GM19239 (cell line): ENCODE data around the gene DPEP2.
"Not testable (repeated sequence)": the region's sequence is repeated elsewhere in the genome, so short reads cannot be mapped to it uniquely, and the experiment has no call there.

ENCODE experiments used
- DNase-seq: peaks from one replicate; pipeline ENCODE4 v3.0.0; 2011; ENCODE audit warnings: low spot score; ENCODE audit not compliant: insufficient read length
- FAIRE-seq: peaks from 2 replicates; lab custom pipeline; 2011; peaks lifted over from hg19 to GRCh38; lab: Jason Lieb, UNC

Gene DPEP2

DNA sequence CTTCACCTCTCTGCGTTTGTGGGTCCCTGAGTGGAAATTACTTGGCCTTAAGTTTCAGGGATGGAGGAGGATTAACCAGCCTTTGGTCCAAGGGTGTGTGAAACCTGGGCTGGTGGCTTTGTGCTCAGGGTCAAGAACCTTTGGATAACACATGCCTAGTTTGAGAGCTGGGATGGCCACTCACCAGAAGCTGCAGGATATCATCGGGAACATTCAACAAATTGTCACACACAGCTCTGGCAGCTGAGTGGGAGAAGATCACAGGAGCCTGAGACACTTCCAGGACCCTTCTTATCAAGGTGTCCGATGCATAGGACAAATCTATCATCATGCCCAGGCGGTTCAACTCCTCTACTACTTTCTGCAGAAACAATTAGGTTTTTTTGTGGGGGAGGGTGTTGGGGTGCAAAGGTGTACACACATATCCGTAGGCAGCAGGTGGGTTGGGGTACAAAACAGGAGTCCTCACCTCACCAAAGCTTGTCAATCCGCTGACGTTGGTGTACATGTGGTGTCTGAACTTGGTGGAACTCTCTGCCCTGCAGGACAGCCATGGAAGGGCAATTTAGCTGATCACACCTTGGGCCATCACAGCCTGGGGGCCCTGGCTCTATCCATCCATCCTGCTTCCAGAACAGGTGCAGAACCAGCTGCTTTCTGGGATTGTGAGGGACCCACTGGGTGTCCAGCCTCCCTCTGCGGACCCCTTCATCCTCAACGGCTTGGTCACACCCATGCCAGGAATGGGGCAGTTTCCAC, 21.6 kb downstream of the DPEP2 start:
- FAIRE-seq = no peak

DNA sequence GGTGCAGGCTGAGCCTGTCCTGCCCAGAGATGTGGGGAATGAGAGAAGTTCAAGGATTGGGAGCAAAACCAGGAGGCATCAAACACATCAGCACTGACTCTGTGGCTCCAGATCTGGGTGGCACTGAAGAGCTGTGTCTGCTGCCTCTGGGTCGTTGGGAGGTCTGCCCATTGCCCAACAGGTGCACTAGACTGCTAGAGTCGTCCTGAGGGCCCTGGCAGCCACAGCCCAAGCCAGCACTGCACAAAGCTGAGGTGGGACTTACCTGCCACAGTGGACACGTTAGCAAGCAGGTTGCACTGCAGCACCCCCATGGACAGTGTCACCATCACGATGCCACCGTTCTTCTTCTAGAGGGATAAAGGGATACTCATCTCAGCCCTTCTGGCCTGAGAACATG, 22.3 kb downstream of the DPEP2 start:
- DNase-seq = no peak
- FAIRE-seq = no peak

More for the DNA sequence above, 21.6 kb downstream of the DPEP2 start:
- DNase-seq = no peak

DNA sequence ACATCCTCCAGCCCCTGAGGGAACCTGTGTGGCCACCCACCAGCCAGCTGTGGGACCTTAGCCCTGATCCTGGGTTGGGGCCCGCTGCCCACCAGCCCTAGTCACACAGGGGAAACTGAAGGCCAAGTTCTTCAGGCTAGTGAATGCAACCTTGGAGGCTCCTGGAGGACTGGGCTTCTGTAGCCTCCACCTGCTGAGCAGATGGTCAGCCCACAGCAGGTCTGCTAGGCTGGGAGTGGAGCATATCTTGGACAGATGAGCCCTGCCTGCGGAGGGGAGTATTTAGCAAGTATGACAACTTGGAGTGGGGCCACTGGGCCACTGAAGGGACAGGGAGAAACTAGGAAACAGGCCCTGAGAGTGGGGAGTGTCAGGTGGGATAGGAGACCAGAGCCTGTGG, 23.1 kb downstream of the DPEP2 start:
- no peak for FAIRE-seq
- DNase-seq = no peak

DNA sequence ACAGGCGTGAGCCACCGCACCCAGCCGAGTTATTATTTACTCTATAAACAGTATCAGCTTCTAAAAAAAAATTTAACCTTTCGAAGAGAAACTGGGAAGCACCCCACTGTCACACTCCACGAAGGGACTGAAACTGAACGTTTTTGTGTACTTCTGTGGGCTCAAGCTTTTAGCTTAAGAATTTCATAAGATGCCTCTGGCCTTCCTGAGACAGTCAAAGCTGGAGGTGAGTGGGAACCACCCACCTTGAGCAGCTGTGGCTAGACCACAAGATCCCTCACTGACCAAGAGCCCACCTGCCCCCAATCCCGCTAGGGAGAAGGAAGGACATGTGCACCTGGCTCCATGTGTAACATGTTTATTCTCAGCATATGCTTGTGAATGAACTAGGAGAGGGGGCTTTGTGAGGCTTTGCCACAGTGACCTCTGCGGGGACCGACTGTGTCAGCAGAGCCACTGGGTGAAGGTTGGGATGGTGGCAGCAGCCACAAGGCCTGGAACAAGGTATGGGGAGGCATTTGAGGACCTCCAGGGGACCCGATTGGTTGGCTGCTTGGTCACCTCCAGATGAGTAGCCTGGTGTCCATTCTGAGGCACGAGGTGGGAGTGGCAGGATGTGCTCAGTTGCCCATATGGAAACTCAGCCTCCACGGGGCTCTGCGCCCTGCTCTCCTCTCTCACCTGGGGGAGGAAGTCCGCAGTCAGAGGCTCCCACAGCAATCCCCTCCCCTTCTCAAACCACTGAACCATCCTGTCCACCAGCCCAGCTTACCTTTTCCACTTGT, 23.8 kb downstream of the DPEP2 start:
- DNase-seq (no peak), FAIRE-seq (no peak)

DNA sequence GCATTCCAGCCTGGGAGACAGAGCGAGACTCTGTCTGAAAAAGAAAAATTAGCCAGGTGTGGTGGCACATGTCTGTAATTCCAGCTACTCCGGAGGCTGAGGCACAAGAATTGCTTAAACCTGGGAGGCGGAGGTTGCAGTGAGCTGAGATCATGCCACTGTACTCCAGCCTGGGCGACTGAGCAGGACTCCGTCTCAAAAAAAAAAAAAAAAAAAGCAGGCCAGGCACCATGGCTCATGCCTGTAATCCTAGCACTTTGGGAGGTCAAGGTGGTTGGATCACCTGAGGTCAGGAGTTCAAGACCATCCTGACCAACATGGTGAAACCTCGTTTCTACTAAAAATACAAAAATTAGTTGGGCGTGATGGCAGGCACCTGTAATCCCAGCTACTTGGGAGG, 27.0 kb downstream of the DPEP2 start:
- DNase-seq, FAIRE-seq: not testable (repeated sequence)

DNA sequence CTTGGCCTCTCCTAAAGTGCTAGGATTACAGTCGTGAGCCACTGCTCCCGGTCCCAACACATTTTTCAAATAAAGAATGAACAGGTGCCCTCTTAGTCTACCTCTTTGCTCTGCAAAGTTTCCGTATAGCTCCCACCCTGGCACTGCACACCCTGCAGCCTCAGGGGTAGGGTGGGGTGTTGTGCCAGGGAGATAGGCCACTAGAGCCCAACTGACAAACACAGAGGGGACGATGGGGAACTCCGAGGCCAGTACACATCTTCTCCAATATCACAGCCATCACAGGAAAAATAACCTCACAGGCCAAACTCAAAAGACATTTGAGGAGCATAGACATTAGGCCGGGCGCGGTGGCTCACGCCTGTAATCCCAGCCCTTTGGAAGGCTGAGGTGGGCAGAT, 28.2 kb downstream of the DPEP2 start:
- FAIRE-seq (no peak), DNase-seq (no peak)

DNA sequence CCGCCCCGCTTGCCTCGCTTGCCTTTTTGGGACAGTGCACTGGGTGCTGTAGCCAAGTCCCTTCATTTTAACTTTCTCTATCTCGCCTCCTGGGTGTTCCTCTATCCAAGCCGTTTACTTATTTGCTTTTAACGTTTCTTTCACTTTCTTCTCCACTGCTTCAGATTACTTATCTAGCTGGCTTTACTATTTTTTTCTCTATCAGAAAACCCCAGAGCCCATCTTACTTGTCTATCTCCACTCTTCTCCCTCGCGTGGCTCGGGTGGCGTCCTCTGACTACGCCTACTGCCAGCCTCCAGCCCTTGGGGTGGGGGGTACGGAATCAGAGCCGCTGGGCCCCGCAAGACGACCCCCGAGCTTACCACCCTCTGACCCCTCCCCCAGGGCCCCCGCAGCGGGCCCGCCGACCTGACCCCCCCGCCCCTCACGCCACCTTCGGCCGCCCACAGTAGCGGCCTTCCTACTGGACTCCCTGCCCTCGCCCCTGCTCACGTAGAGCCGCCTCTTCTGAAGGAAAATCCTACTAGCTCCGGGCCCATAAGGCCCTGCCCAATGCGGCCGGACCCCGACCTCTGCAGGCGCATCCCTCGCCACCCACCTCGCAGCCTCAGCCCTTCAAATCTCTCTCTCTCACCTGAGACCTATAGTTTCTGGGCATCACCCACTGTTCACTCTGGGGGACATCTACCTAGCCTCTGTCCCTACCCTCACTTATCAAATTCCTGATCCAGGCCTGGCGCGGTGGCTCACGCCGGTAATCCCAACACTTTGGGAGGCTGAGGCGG, 29.8 kb downstream of the DPEP2 start:
- no peak for FAIRE-seq
- no peak for DNase-seq

DNA sequence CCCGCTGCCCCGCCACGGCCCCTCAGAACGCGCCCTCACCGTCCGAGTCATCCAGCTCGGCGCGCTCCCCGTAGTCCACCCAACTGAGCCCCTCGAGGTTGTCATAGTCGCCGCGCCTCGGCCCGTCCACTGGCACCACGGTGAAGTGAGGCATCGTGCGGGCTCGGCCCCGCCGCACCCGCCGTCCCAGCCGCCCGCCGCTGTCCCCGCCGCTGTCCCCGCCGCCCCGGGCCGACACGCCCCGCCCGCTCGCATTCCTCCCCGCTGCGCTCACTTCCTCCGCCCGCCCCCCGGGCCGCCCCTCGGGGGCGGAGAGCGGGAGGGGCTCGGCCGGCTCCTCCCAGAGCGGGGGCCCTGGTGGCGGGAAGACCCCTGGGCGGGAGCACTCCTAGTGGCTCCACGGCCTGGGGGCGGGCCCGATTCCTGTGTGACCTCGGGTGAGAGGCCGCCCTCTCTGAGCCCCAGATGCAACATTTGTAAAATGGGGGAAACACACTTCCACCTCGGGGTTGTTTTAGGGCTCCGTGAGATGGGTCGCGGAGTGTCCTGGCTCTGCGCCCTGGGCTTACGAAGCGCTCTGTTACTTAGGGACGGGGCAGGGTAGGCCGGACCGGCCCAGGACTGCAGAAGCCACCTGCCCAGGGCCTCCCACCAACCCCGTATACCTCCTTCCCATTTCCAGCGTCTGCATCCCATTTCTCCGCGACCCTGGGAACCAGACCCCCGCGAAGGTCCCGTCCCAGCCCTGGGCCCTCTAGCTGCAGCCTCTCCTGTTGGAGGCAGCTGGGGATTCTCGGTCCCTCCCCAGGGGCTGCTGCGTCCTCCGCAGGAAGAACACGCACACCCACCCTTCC, 30.7 kb downstream of the DPEP2 start, which contains the start of gene SLC12A4:
SLC12A4 (minus strand) TSS at position 238 of the 854 bp plus-strand sequence; CDS start at position 154, 84 bp downstream.
- FAIRE-seq = peak; percentile 82
- peak; percentile 94 for DNase-seq

DNA sequence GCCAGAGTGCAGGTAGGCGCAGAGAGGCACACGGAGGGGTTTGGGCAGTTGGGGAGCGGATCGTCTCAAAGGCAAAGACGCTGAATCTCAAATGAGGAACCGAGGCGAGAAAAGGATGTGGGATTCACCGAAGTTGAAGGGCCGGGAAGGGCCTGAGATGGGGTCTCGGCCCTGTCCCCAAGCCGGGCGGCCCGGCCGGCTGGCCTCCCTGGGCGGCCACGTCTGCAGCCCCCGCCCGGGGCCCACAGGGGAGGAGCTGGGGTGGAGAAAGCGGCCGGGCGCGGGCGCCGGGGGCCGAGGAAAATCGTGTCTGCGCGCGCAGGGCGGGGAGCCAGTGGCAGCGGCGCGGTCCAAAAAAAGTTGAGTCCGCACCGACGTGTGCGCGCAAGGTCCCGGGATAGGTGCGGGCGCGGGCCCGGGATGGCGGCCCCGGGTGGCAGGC, 31.3 kb downstream of the DPEP2 start:
- peak; percentile 31 for FAIRE-seq

DNA sequence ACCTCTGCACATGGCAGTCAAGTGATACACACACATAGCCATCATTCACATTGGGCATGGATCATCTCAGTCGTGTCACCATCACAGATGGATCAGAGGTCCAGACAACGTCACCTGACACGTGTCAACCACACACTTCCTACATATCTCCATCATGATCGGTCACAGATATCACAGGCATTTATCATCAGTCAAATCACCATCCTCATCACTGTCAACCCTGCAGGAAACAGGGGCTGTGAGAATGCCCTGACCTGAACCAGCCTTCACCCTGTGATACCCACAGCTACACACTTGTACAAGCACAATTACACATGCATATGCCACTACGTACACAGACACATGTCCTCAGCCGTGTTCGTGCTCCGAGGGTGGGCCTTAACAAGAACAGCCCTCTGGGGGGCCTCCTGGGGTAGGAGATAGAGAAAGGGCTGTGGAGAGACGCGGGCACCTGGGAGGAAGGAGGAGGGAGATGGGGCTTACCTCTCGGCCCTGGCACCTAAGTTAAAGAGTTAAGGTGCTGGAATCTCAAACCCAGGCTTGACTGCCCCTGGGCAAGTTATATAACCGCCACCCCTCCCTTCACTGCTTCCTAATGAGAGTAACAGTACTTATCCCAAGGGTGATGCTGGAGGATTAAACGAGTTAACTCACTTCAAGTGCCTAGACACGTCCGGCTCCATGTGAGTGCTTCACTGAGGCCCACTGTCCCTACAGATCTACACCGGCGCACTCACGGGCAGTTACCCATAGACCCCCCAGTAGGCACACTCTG, 31.9 kb downstream of the DPEP2 start:
- no peak for DNase-seq
- peak; percentile 72 for FAIRE-seq

More for the DNA sequence above, 31.3 kb downstream of the DPEP2 start:
- peak; percentile 56 for DNase-seq

DNA sequence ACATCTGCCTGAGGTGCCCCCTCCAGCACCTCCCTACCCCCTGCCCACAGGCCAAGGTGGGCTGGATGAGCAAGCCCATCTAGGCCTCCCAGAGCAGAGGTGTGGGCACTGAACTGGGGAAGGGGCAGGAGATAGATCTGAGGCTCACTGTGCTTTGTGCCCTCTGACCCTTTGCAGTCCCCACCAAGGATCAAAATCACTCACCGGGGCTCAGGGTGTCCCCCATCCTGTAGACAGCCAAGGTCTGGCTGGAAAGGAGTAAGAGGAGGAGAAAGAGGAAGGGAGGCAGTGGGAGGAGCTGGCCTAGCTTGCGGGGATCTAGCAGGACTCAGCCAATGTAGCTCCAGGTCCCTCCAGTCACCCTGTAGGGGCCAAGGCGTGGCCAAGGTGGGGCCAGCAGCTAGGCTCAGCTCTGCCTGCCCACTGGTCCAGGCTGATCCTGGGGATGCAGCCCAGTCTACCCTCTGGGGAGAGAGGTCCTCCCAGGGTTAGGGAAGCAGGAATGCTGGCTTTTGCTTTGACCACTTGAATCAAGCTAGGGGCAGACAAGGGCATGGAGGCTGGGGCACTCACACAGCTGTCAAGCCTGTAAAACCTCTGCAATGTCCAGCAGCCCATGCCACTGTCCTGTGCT, 32.6 kb downstream of the DPEP2 start:
- FAIRE-seq = no peak
- no peak for DNase-seq

DNA sequence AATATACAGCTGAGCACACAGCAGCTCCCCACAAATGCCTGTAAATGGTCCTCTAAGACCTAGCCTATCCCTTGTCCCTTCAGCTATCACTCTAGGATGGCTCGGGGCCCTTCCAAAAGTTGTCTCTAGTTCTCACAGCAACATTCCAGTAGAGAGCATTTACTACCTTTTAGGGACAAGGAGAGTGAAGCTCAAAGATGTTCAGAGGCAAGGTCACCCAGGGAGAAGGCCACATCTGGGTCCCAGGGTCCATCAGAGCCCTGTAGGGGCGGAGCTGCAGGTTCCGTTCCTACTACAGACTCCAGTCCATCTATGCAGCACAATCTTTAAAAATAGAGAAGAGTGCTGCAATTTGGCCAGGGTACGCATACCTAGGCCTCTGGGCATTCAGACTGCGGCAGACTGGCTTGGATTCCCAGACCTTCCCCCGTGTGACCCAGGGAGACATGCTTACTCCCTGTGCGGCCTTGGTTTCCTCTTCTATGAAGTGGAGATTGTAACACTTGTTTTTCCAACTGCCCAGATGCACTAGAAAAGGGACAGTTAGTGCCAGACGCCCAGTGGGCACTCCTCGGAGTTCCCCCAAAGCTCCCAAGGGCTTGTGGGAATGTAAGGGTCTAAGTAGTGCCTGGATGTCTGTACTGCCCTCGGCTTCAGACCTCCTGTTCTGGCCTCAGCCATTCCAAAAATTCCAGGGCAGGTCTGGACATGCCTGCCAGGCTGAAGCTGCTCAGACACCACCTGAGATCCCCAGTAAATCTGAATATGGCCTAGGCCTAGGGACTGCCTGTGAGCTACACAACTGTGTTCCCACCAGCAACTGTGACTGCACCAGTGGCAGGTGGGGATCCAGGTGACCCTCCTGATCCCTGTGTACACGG, 33.4 kb downstream of the DPEP2 start:
- FAIRE-seq (no peak), DNase-seq (no peak)

DNA sequence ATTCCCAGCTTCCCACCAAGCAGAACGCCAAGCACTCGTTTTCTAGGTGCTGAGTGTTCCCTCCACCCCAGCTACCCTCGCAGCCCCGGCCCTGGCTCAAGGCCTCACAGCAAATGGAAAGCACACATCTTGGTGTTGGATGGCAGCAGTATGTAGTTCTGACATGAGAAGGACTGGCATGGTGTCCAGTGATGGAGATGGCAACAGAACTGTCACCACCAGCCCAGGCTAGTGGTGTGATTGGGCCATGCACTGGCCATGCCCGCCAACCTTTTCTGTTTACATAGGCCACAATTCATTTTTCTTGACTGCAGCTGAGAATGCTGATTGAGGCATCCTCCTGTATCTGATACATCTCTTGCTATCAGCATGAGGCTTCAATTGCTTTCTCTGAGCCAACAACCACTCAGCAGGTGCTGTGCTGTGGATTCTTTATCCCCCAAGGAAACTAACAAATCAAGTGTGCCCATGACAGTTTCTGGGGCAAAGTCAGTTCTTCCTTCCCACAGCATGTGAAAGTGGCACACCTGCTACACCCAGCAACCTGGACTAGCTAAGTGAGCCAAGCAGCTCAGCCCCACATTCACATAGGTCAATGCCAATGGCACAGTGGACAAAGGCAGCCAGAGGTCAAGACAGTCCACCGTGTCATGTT, 34.7 kb downstream of the DPEP2 start:
- FAIRE-seq (no peak), DNase-seq (no peak)

DNA sequence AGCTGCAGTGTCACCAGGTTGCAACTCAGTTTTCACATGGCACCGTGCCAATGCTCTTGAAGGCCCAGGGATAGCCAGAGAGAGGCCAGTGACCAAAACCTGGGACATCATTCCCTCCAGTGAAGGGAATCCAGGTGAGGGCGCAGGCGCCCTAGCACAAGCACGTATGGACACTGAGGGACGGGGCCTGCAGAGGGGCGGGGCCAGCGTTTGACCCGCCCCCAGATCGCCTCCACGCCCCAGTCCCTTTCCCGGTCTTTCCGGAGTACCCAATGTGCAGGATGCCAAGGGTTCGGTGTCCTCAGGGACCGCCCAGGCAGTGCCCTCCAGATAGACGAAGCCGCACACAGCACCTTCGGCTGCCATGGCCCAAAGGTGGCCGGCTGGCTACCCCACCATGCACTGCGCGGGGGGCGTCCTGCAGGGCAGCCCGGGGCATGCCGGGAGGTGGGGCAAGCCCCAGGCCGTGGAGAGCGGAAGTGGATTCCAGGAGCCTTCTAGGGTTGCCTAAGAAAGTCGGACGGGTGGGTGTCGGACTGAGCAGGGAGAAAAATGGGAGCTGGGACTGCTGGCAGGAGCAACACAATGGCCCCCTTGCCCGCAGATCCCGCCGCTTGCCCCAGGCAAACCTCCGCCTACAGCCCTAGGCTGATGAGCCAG, 35.5 kb downstream of the DPEP2 start:
- FAIRE-seq (no peak), DNase-seq (no peak)

DNA sequence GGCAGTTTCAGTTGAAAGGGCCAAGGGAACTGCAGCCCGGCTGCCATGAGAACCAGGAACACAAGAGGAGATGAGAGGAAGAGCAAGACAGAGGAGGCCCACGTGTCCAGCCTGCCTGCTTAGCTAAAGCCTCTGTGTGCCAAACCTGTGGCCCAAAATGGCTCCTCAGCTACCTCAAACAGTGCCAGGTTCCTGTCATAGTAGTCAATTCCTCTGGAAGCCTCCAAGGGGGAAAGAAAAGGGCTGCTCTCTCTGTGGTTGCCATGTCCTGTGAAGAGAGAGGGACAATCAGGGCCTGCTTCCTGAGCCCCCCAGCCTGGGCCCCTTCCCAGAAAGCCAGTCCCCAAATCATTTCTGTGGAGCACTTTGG, 36.0 kb downstream of the DPEP2 start:
- DNase-seq (no peak), FAIRE-seq (no peak)

DNA sequence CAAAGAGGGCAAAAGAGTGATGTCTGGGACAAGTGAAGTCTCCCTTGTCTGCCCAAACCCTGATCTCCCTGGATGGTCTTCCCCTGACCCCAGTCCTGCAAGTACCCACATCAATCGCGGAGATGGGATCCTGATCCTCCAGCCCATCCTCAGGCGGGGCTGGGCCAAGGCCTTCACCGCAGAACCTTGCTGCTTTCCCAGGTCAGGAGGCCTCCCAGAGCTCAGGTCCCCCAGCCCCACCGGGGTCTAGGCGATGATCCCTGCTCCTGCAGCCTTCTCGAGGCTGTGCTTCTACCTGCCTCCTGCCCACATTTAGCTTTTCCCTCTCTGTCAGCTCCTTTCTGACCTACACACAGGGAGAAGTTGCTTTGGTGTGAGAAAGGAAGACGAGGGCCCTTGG, 37.1 kb downstream of the DPEP2 start:
- FAIRE-seq (no peak), DNase-seq (no peak)

DNA sequence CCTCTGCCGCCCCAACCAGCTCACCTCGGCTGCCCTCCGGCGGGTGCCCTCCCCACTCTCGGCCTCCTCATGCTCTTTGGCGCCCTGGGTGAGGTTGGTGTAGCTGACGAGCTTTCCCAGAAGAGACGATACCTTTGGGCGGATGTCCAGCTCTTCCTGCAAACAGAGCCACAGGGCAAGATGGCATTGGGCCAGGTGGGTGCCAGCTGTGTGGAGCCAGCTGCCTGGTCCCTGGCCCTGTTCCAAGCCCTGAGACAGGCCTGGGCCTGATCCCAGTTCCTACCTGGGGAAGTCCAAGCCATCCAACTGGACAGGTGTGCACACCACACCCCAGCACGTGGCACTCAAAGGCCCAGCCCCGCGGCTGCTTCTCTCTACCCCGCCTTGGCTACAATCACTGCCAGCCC, 37.7 kb downstream of the DPEP2 start:
- DNase-seq = no peak
- no peak for FAIRE-seq
